Uterus (tissue), 4 donors: Measurements from ENCODE around the gene IREB2. TPM values are rescaled to one million over a fixed set of nuclear protein-coding genes. Genes with fewer than 3 reads are reported as not detected.

Experiments
- DNase-seq, 2 donors: peaks; one replicate each; pipeline ENCODE4 v3.0.0-alpha.2; 2019 to 2020
- H3K27ac ChIP-seq, 2 donors: fragments of 200-600 bp; sonication (generic); 1 replicate in 1 of 2; 2 replicates in 1 of 2; pipeline ENCODE4 v1.5.1; 2016 to 2018
- H3K27me3 ChIP-seq, 2 donors: fragments of 200-600 bp; sonication (generic); one replicate each; pipeline ENCODE4 v1.5.1; 2018 to 2019; ENCODE audit warnings: control low read depth in 1 of 2
- H3K36me3 ChIP-seq, 2 donors: fragments of 200-600 bp; sonication (generic); one replicate each; pipeline ENCODE4 v1.5.1; 2019; ENCODE audit warnings: control low read depth in 1 of 2
- H3K4me1 ChIP-seq, 2 donors: fragments of 200-600 bp; sonication (generic); one replicate each; pipeline ENCODE4 v1.5.1; 2018 to 2019; ENCODE audit warnings: control low read depth in 1 of 2
- H3K4me3 ChIP-seq, 2 donors: fragments of 200-600 bp; sonication (generic); 1 replicate in 1 of 2; 2 replicates in 1 of 2; pipeline ENCODE4 v1.5.1; 2018 to 2019; ENCODE audit warnings: mild to moderate bottlenecking in 1 of 2
- H3K9me3 ChIP-seq, 2 donors: fragments of 200-600 bp; sonication (generic); one replicate each; pipeline ENCODE4 v1.5.1; 2019; ENCODE audit warnings: control low read depth in 1 of 2
- CTCF ChIP-seq, 4 experiments: fragments of 200-600 bp in 2 of 4; fragments of 450-650 bp in 2 of 4; sonication (generic) in 2 of 4; IDR thresholded peaks; one replicate each; pipeline ENCODE4 v1.5.1; 2016 to 2019; ENCODE audit warnings: antibody characterized with exemption in 4 of 4, mild to moderate bottlenecking in 2 of 4, moderate library complexity in 1 of 4
- POLR2A ChIP-seq, 2 donors: fragments of 450-650 bp; IDR thresholded peaks; one replicate each; pipeline ENCODE4 v1.6.1; 2016; ENCODE audit warnings: antibody characterized with exemption in 2 of 2, mild to moderate bottlenecking in 1 of 2, moderate library complexity in 1 of 2
- intact Hi-C: fragments of 100-400 bp; cut with DNase I; formaldehyde crosslinking; loops from one replicate; pipeline ENCODE4 v1.15.1; 2023; ENCODE audit warnings: low total_unique reads
- total RNA-seq, 4 donors: library from RNA; depleted of rRNA in 3 of 4; stranded (reverse); fragments of >200 nt in 3 of 4; gene quantifications; one replicate each; pipeline versions ENCODE4 v1.1.0 to v1.2.4, GENCODE V29; 2014 to 2023
- donor health status: DM: yes; HTN: yes; CAD: no.

The IREB2 gene
- total RNA-seq, 4 donors from 2014 or later, result 15.1 to 81.7 (median 51.4) TPM

- intact Hi-C loops, result no loop called here
- Histone ChIP-seq H3K27ac (no peak overlapping the region), H3K9me3 (no peaks in the 10 kb centered on the region), H3K36me3 (no peaks in the 10 kb centered on the region), H3K4me1 (no peaks in the 10 kb centered on the region), H3K4me3 (no peak overlapping the region), H3K27me3 (no peaks in the 10 kb centered on the region)
- TF ChIP-seq POLR2A (IDR thresholded peaks at IDR 0.05) (no peak), CTCF (IDR thresholded peaks at IDR 0.05) (no peak)
- DNase-seq, result no peak
Measured at GRCh38 chr15:78460737-78461136, 22.7 kb downstream of the IREB2 start.

- Histone ChIP-seq H3K4me3 (no peak overlapping the region), H3K4me1 (no peaks in the 10 kb centered on the region), H3K36me3 (no peaks in the 10 kb centered on the region), H3K27me3 (no peaks in the 10 kb centered on the region), H3K27ac (no peak overlapping the region), H3K9me3 (no peaks in the 10 kb centered on the region)
- intact Hi-C loops, result no loop called here
- TF ChIP-seq CTCF (IDR thresholded peaks at IDR 0.05) (no peak), POLR2A (IDR thresholded peaks at IDR 0.05) (no peak)
- DNase-seq, result no peak
Measured at GRCh38 chr15:78461171-78461888, 23.3 kb downstream of the IREB2 start.

- no peak overlapping the region for H3K4me3 ChIP-seq
- H3K27ac ChIP-seq, result no peak overlapping the region
- H3K9me3 ChIP-seq, result no peaks in the 10 kb centered on the region
- no peak for DNase-seq
- H3K27me3 ChIP-seq, result no peaks in the 10 kb centered on the region
- H3K4me1 ChIP-seq, result no peaks in the 10 kb centered on the region
- no peaks in the 10 kb centered on the region for H3K36me3 ChIP-seq
- TF ChIP-seq POLR2A (IDR thresholded peaks at IDR 0.05) (no peak), CTCF (IDR thresholded peaks at IDR 0.05) (no peak)
- intact Hi-C loops, result no loop called here
Measured at GRCh38 chr15:78469031-78469430, 31.0 kb downstream of the IREB2 start.

GRCh38 chr15:78477295-78477694 lies 39.3 kb downstream of the IREB2 start:
- DNase-seq, result no peak
- Histone ChIP-seq H3K27me3 (no peaks in the 10 kb centered on the region), H3K4me3 (no peak overlapping the region), H3K4me1 (no peaks in the 10 kb centered on the region), H3K36me3 (no peaks in the 10 kb centered on the region), H3K27ac (no peak overlapping the region), H3K9me3 (no peaks in the 10 kb centered on the region)
- intact Hi-C loops, result no loop called here
- TF ChIP-seq POLR2A (IDR thresholded peaks at IDR 0.05), result no peak
- TF ChIP-seq CTCF (IDR thresholded peaks at IDR 0.05), result no peak

- TF ChIP-seq POLR2A (IDR thresholded peaks at IDR 0.05) (no peak), CTCF (IDR thresholded peaks at IDR 0.05) (no peak)
- H3K27ac ChIP-seq, result no peak overlapping the region
- no peaks in the 10 kb centered on the region for H3K27me3 ChIP-seq
- intact Hi-C loops, result no loop called here
- H3K4me1 ChIP-seq, result no peaks in the 10 kb centered on the region
- no peak overlapping the region for H3K4me3 ChIP-seq
- DNase-seq, result no peak
- H3K9me3 ChIP-seq, result no peaks in the 10 kb centered on the region
- H3K36me3 ChIP-seq, result peaks cover 0 to 4% of the 10 kb centered on the region in 2 donors
Measured at GRCh38 chr15:78479650-78480049, 41.6 kb downstream of the IREB2 start.
